Stimulated activated CD4-positive, alpha-beta T cell treated with anti-CD3 and anti-CD28 coated beads, Interleukin-2, amount 100 ng/mL, for 24 hours (primary cell): ENCODE data around the gene ABHD2.
A peak's percentile ranks its signal among the peaks of the same experiment; 100 is the strongest.
"Not testable (repeated sequence)": the region's sequence is repeated elsewhere in the genome, so short reads cannot be mapped to it uniquely, and the experiment has no call there.

Experiments used
- DNase-seq, 2 donors: peaks; one replicate each; pipeline ENCODE4 v3.0.0-alpha.2; 2020

Gene ABHD2

DNA sequence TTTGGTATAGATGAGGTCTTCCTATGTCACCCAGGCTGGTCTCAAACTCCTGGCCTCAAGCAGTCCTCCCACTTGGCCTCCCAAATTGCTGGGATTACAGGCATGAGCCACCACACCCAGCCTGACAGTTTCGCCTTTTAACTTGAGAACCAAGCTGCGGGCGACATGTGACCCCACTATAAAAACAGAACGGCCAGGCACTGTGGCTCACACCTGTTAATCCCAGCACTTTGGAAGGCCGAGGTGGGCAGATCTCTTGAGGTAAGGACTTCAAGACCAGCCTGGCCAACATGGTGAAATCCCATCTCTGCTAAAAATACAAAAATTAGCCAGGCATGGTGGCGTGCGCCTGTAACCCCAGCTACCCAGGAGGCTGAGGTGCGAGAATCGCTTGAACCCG lies 52.9 kb downstream of the ABHD2 start:
- not testable (repeated sequence) for DNase-seq

DNA sequence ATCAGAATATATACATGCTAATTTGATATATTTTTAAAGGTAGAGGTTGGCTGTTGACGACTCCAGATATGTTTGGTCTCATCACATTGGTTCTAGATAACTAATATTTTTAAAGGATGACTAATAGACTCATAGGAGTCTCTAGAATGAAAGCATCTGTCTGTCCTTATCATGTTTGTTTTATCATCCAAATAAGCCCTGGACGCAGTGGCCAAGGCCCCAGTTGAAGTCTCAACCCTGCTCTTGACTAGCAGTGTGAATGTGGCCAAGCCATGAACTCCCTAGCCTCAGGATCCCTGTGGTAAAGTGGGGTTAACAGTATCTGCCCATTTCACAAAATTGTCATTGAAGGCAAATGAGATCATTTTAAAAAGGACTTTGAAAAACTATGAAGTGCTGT lies 53.6 kb downstream of the ABHD2 start:
- no peak for DNase-seq

DNA sequence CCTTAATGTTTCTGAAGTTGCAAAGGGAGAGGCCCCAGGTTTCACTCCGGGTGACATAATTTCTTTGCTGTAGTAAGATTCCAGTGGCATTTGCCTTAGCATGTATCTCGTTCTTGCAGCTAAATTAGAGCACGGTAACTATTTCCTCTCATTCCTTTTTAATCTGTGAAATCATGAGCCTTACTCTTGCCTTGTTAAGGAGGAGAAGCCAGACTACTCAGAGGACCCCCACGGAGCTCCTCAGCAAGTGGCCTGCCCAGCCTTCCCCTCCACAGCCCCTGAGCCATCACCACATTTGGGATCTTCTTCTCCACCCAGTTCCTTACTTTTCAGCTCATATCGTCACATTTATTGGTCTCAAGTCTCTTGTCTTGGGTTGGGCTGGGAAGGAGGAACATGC lies 54.2 kb downstream of the ABHD2 start:
- no peak for DNase-seq

- DNase-seq, result no peak
Observed at GRCh38 chr15:89143503-89144162, 55.4 kb downstream of the ABHD2 start.

DNA sequence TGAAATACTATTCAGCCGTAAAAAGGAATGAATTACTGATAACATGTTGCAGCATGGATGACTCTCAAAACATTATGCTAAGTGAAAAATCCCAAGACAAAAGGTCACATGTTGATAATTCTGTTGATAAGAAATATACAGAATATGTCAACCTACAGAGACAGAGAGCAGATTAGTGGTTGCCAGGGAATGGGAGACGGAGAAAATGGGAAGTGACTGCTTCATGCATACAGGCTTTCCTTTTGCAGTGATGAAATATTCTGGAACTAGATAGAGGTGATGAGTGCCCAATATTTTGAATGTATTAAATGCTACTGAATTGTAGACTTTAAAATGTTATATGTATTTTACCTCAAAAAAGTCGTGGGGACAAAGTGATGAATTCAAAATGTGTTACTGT lies 56.2 kb downstream of the ABHD2 start:
- DNase-seq, result no peak

- no peak for DNase-seq
Observed at GRCh38 chr15:89146366-89146765, 58.1 kb downstream of the ABHD2 start.

GRCh38 chr15:89148126-89148525 lies 59.9 kb downstream of the ABHD2 start:
- DNase-seq, result no peak

- no peak for DNase-seq
Observed at GRCh38 chr15:89149501-89150101, 61.3 kb downstream of the ABHD2 start.

GRCh38 chr15:89150287-89150686 lies 62.0 kb downstream of the ABHD2 start:
- DNase-seq, result no peak

- DNase-seq, result no peak
Observed at GRCh38 chr15:89150762-89151664, 62.8 kb downstream of the ABHD2 start.

DNA sequence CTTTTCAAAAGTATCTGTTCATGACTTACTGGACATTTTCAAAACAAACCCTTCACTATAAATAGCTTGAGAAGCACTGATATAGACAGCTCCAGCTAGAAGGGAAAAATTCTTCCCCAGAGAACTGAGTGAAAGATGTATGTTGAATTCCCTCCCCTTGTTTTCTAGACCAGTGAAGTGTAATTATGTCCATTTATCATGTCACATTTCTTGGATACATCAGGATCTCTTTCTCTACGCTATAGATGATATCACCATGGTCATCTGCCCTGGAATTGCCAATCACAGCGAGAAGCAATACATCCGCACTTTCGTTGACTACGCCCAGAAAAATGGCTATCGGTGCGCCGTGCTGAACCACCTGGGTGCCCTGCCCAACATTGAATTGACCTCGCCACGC lies 66.9 kb downstream of the ABHD2 start:
- no peak for DNase-seq

- DNase-seq, result no peak
Observed at GRCh38 chr15:89155656-89156055, 67.4 kb downstream of the ABHD2 start.

GRCh38 chr15:89157061-89157460 lies 68.8 kb downstream of the ABHD2 start:
- no peak for DNase-seq

DNA sequence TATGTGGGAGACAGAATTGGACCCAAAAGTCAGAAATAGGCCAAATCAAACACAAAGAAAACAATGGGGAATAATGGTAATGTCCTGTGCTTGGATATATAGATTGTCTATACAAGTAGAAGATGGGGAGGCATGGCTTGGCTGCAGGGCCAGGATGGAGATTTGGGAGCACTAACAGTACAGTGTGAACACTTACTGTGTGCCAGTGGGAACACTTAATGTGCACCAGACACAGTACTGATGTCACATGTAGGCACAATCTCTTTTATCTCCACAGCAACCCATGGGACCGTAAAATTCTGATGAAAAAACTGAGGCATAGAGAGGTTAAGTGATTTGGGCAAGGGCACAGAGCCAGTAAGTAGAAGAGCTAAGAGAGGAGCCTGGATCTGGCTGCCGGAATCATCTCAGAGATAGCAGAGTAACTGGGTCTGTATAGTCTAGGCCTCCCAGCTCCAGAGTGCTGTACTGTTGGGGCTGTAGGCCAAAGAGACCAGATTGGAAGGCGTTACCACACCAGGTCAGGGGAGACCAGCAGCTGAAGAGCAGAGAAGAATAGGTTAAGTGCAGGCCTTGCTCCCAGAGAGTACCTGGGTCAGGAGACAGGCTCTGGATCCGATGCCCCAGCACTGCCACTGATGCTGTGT lies 69.8 kb downstream of the ABHD2 start:
- DNase-seq, result no peak

- DNase-seq, result no peak
Observed at GRCh38 chr15:89161666-89162065, 73.4 kb downstream of the ABHD2 start.

- DNase-seq, result no peak
Observed at GRCh38 chr15:89163271-89164055, 75.2 kb downstream of the ABHD2 start.

GRCh38 chr15:89164712-89165211 lies 76.5 kb downstream of the ABHD2 start:
- DNase-seq, result no peak

GRCh38 chr15:89165677-89166076 lies 77.4 kb downstream of the ABHD2 start:
- no peak for DNase-seq

GRCh38 chr15:89167267-89168176 lies 79.3 kb downstream of the ABHD2 start:
- DNase-seq, result peak; percentile 73 to 77

DNA sequence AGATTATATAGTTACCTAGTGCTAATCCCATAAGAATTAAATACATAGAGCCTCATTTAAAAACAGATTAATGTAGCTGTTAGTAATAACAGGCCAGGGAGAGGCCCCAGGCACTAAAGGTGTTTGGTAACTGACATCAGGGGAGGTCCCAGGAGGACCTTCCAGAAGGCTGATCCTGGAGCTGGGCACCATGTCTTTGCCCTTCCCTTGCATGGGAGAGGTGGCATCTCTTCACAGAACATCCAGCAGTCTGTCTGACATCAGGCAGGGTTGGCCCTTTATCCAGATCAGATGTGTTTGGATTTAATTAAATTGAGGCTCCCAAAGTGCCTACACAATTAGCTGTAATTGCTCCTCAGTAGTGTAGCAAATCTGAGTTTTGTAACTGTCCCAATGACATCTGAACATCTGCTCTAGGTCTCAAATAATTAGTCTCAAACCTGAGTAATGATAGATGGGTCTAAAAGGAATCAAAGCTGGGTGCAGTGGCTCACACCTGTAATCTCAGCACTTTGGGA lies 80.1 kb downstream of the ABHD2 start:
- DNase-seq, result no peak

- no peak for DNase-seq
Observed at GRCh38 chr15:89170364-89170763, 82.1 kb downstream of the ABHD2 start.
